ENCODE measurements around the gene CNOT2.
A peak's percentile ranks its signal among the peaks of the same experiment; 100 is the strongest.

DNA sequence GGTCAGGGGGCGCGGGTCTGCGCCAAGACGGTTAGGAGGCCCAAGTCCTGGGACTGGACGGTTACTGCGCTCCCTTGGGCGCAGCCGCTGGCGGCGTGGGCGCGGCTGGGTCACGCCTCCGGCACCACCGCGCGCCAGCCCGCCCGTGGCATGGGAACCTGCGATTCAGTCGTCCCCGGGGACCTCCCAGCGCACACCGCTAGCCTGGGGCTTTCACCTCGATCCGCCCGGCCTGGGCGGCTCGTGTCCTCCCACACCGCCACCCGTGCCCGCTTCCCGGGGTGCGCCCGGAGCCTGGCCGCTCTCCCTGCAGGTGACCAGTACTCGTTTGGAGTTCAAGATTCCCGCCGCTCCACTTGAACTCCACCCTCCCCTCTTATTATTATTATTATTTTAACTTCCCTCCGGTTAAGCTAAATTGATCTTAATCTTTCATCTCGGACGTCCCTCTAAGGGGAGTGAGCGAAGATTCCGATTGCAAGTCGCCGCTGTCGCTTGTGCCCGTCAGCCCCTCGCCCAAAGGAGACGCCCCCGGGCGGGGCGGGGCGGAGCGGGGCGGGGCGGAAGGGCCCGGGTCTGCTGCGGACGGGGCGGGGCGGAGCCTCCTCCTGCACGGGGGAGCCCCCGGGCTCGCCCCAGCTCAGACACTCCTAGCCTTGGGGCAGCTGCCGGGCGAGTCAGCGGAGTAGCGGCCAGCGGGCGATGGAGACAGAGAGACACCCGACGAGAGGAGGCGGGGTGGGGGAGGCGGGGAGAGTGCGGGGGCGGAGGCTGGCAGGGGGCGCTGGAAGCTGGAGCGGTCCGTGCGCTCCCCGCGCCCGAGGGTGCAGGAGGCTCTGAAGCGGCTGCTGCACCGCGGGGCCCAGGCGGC is 122.7 kb downstream of the CNOT2 start, which contains the start of gene KCNMB4:
- TF ChIP-seq, protein P1, sequence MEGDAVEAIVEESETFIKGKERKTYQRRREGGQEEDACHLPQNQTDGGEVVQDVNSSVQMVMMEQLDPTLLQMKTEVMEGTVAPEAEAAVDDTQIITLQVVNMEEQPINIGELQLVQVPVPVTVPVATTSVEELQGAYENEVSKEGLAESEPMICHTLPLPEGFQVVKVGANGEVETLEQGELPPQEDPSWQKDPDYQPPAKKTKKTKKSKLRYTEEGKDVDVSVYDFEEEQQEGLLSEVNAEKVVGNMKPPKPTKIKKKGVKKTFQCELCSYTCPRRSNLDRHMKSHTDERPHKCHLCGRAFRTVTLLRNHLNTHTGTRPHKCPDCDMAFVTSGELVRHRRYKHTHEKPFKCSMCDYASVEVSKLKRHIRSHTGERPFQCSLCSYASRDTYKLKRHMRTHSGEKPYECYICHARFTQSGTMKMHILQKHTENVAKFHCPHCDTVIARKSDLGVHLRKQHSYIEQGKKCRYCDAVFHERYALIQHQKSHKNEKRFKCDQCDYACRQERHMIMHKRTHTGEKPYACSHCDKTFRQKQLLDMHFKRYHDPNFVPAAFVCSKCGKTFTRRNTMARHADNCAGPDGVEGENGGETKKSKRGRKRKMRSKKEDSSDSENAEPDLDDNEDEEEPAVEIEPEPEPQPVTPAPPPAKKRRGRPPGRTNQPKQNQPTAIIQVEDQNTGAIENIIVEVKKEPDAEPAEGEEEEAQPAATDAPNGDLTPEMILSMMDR (conservative IDR thresholded peaks at IDR 0.05; ENCODE audit: low read depth in 2 of 2): no peak
- TF ChIP-seq, protein P2, sequence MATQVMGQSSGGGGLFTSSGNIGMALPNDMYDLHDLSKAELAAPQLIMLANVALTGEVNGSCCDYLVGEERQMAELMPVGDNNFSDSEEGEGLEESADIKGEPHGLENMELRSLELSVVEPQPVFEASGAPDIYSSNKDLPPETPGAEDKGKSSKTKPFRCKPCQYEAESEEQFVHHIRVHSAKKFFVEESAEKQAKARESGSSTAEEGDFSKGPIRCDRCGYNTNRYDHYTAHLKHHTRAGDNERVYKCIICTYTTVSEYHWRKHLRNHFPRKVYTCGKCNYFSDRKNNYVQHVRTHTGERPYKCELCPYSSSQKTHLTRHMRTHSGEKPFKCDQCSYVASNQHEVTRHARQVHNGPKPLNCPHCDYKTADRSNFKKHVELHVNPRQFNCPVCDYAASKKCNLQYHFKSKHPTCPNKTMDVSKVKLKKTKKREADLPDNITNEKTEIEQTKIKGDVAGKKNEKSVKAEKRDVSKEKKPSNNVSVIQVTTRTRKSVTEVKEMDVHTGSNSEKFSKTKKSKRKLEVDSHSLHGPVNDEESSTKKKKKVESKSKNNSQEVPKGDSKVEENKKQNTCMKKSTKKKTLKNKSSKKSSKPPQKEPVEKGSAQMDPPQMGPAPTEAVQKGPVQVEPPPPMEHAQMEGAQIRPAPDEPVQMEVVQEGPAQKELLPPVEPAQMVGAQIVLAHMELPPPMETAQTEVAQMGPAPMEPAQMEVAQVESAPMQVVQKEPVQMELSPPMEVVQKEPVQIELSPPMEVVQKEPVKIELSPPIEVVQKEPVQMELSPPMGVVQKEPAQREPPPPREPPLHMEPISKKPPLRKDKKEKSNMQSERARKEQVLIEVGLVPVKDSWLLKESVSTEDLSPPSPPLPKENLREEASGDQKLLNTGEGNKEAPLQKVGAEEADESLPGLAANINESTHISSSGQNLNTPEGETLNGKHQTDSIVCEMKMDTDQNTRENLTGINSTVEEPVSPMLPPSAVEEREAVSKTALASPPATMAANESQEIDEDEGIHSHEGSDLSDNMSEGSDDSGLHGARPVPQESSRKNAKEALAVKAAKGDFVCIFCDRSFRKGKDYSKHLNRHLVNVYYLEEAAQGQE (IDR thresholded peaks at IDR 0.05; ENCODE audit: unreplicated experiment): no peak
- TF ChIP-seq EZH2 (IDR thresholded peaks at IDR 0.05; ENCODE audit: low read depth, unreplicated experiment): no peak
- peak; percentile 72 for TF ChIP-seq POLR2AphosphoS5 (IDR thresholded peaks at IDR 0.05; ENCODE audit: low read depth)
- no peak for TF ChIP-seq JUNB (IDR thresholded peaks at IDR 0.05; ENCODE audit: unreplicated experiment)
- no peak for TF ChIP-seq EZH2phosphoT487 (IDR thresholded peaks at IDR 0.05; ENCODE audit: unreplicated experiment)
- TF ChIP-seq CREB1 (CRISPR knock-in tag; IDR thresholded peaks at IDR 0.05; ENCODE audit: low read depth): no peak
- TF ChIP-seq, protein P3, sequence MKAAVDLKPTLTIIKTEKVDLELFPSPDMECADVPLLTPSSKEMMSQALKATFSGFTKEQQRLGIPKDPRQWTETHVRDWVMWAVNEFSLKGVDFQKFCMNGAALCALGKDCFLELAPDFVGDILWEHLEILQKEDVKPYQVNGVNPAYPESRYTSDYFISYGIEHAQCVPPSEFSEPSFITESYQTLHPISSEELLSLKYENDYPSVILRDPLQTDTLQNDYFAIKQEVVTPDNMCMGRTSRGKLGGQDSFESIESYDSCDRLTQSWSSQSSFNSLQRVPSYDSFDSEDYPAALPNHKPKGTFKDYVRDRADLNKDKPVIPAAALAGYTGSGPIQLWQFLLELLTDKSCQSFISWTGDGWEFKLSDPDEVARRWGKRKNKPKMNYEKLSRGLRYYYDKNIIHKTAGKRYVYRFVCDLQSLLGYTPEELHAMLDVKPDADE (IDR thresholded peaks at IDR 0.05): no peak
- TF ChIP-seq ZNF114 (CRISPR knock-in tag; IDR thresholded peaks at IDR 0.05): no peak
- no peak for TF ChIP-seq NANOG (IDR thresholded peaks at IDR 0.05; ENCODE audit: borderline replicate concordance)
- TF ChIP-seq ZNF331 (CRISPR knock-in tag; IDR thresholded peaks at IDR 0.05; ENCODE audit: low read depth): no peak
